GM12891 (cell line): Measurements from ENCODE around the gene TFAP2D.

Experiments used
- POLR2A ChIP-seq: IDR thresholded peaks from 2 replicates; pipeline ENCODE4 v1.6.1; 2011; ENCODE audit warnings: low read depth, low read length, control low read depth
- POLR2AphosphoS5 ChIP-seq: IDR thresholded peaks from 2 replicates; pipeline ENCODE4 v1.6.1; 2011; ENCODE audit warnings: low read depth, low read length, control low read depth
- POU2F2 ChIP-seq: IDR thresholded peaks from 2 replicates; pipeline ENCODE4 v1.6.1; 2011; ENCODE audit warnings: low read depth, mild to moderate bottlenecking, control low read depth, low read length, moderate library complexity

- TF ChIP-seq POU2F2 (no peak), POLR2A (no peak), POLR2AphosphoS5 (no peak)
These were observed 104.3 kb downstream of the TFAP2D start for GRCh38 chr6:50817646-50817950.
